Esophagus muscularis mucosa (tissue), 4 donors: Measurements from ENCODE around the gene LRRC34. TPM values are rescaled to one million over a fixed set of nuclear protein-coding genes. Genes with fewer than 3 reads are reported as not detected.
A peak's percentile ranks its signal among the peaks of the same experiment; 100 is the strongest.

Experiments used
- DNase-seq: peaks from one replicate; pipeline ENCODE4 v3.0.0-alpha.2; 2017; ENCODE audit errors: extremely low spot score
- H3K27ac ChIP-seq, 4 donors: fragments of 200-600 bp; sonication (generic); replicated peaks in 1 of 4; 1 replicate in 3 of 4; 2 replicates in 1 of 4; pipeline ENCODE4 v1.5.1; 2016 to 2019; ENCODE audit warnings: mild to moderate bottlenecking in 1 of 4
- H3K27me3 ChIP-seq, 4 donors: fragments of 200-600 bp; sonication (generic); one replicate each; pipeline versions ENCODE4 v1.5.1 to v1.6.0; 2016 to 2019
- H3K36me3 ChIP-seq, 4 donors: fragments of 200-600 bp; sonication (generic); one replicate each; pipeline ENCODE4 v1.5.1; 2016 to 2019
- H3K4me1 ChIP-seq, 4 donors: fragments of 200-600 bp; sonication (generic); one replicate each; pipeline ENCODE4 v1.5.1; 2016 to 2019
- H3K4me3 ChIP-seq, 4 donors: fragments of 200-600 bp; sonication (generic); 1 replicate in 2 of 4; 2 replicates in 2 of 4; pipeline ENCODE4 v1.5.1; 2016 to 2019; ENCODE audit warnings: mild to moderate bottlenecking in 4 of 4, moderate library complexity in 1 of 4
- H3K9me3 ChIP-seq, 4 donors: fragments of 200-600 bp; sonication (generic); 1 replicate in 3 of 4; 2 replicates in 1 of 4; pipeline ENCODE4 v1.5.1; 2016 to 2019
- EP300 ChIP-seq: sonication (generic); formaldehyde crosslinking; IDR thresholded peaks from one replicate; pipeline ENCODE4 v1.6.1; 2017; ENCODE audit warnings: antibody characterized with exemption
- POLR2A ChIP-seq: fragments of 450-650 bp; IDR thresholded peaks from one replicate; pipeline ENCODE4 v1.6.1; 2017; ENCODE audit warnings: antibody characterized with exemption, moderate library complexity, mild to moderate bottlenecking, low read depth
- POLR2AphosphoS5 ChIP-seq, 2 donors: sonication (generic); formaldehyde crosslinking; IDR thresholded peaks; one replicate each; pipeline ENCODE4 v1.6.1; 2017; ENCODE audit warnings: antibody characterized with exemption in 2 of 2
- WGBS: methylation state at CpG from one replicate; pipeline ENCODE4 v1.1.5; 2018; 5-methylcytosine and 5-hydroxymethylcytosine counted together
- intact Hi-C: fragments of 100-400 bp; cut with DNase I; formaldehyde crosslinking; loops from one replicate; pipeline ENCODE4 v1.15.1; 2023
- total RNA-seq, 4 donors: library from RNA; depleted of rRNA; stranded (reverse); fragments of >200 nt; gene quantifications; one replicate each; pipeline versions ENCODE4 v1.1.0 to v1.2.1, GENCODE V29; 2016
- TF ChIP-seq, protein P1 (sequence below), 3 experiments: fragments of 200-600 bp in 2 of 3; fragments of 450-650 bp in 1 of 3; sonication (generic) in 2 of 3; IDR thresholded peaks; one replicate each; pipeline ENCODE4 v1.5.1; 2017 to 2019; ENCODE audit warnings: antibody characterized with exemption in 3 of 3, mild to moderate bottlenecking in 2 of 3, moderate library complexity in 1 of 3

LRRC34 gene
- total RNA-seq, 4 donors from 2014 or later, result 2.0 to 2.9 (median 2.2) TPM

DNA sequence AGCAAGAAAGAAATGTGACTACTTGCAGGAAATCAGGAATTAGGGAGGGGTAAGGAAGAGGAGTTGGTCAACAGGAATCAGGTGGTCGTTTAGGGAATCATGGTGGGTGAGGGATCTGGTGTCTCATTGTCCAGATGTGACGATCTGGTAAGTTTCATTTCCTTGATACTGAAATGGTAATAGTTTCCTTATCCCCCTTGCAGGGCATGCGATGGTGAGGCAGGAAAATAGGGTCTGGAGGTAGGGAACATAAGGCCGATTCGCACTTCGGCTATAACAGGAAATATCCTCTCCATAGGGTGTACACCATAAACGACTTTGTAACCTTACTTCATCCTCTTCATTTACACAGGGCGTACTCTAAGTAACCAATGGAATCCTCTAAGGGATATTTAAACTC, 574 bp upstream of the LRRC34 start:
- no peak for TF ChIP-seq EP300
- TF ChIP-seq, protein P1, sequence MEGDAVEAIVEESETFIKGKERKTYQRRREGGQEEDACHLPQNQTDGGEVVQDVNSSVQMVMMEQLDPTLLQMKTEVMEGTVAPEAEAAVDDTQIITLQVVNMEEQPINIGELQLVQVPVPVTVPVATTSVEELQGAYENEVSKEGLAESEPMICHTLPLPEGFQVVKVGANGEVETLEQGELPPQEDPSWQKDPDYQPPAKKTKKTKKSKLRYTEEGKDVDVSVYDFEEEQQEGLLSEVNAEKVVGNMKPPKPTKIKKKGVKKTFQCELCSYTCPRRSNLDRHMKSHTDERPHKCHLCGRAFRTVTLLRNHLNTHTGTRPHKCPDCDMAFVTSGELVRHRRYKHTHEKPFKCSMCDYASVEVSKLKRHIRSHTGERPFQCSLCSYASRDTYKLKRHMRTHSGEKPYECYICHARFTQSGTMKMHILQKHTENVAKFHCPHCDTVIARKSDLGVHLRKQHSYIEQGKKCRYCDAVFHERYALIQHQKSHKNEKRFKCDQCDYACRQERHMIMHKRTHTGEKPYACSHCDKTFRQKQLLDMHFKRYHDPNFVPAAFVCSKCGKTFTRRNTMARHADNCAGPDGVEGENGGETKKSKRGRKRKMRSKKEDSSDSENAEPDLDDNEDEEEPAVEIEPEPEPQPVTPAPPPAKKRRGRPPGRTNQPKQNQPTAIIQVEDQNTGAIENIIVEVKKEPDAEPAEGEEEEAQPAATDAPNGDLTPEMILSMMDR (IDR thresholded peaks at IDR 0.05), result no peak
- TF ChIP-seq POLR2AphosphoS5 (IDR thresholded peaks at IDR 0.05), result no peak
- no peak for TF ChIP-seq POLR2A
- no peak for DNase-seq
- intact Hi-C loops, result no loop called here
- 66% methylated on average over 8 of the region's 8 CpGs for WGBS
- Histone ChIP-seq H3K9me3 (no peaks in the 10 kb centered on the region), H3K36me3 (no peaks in the 10 kb centered on the region), H3K4me1 (peaks cover 15 to 38% (median 35%) of the 10 kb centered on the region in 4 donors), H3K27me3 (no peaks in the 10 kb centered on the region), H3K4me3 (peak overlapping the region; percentile 70 to 83 (median 76)), H3K27ac (peak overlapping the region in 2 of 4 donors; percentile 75 to 84)

DNA sequence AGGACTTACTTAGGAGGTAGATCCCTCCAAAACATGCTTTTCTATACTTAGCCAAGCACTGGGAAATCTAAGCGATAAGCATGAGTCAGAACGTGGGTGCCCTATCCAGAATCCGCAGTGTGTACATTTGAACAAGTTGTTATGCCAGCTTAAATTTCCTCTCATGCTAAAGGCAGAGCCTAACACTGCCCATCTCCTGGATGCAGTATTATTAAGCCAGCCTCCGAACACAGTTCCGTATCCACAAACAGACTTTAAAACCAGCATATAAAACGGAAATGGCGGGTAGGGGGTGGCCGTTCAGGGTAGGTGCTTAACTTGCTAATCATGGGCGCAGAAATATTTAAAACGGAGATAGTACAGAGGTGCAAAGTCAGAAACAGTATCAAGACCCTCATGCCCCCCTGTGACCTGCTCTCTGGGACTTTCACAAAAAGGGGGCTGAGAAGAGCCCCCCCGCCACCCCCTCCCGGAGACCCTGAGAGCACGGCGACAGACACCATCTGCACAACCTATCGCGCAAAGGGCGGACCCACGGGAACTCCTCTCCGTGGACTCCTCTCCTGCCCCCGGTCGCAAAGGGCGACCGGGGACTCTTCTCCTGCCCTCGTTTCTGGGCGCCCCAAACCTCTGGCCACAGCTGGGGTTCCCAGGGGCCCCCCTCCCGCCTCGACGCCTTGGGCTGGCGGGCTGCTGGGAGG, 923 bp downstream of the LRRC34 start:
- peaks cover 15 to 38% (median 35%) of the 10 kb centered on the region in 4 donors for H3K4me1 ChIP-seq
- no peaks in the 10 kb centered on the region for H3K9me3 ChIP-seq
- intact Hi-C loops, result no loop called here
- no peaks in the 10 kb centered on the region for H3K36me3 ChIP-seq
- H3K27ac ChIP-seq, result peak overlapping the region; percentile 75 to 84 (median 81)
- DNase-seq, result no peak
- H3K27me3 ChIP-seq, result no peaks in the 10 kb centered on the region
- 7% methylated on average over 21 of the region's 29 CpGs for WGBS
- TF ChIP-seq POLR2A, result no peak
- TF ChIP-seq POLR2AphosphoS5 (IDR thresholded peaks at IDR 0.05), result no peak
- TF ChIP-seq, protein P1 (IDR thresholded peaks at IDR 0.05), result no peak
- no peak for TF ChIP-seq EP300
- peak overlapping the region; percentile 70 to 83 (median 76) for H3K4me3 ChIP-seq

DNA sequence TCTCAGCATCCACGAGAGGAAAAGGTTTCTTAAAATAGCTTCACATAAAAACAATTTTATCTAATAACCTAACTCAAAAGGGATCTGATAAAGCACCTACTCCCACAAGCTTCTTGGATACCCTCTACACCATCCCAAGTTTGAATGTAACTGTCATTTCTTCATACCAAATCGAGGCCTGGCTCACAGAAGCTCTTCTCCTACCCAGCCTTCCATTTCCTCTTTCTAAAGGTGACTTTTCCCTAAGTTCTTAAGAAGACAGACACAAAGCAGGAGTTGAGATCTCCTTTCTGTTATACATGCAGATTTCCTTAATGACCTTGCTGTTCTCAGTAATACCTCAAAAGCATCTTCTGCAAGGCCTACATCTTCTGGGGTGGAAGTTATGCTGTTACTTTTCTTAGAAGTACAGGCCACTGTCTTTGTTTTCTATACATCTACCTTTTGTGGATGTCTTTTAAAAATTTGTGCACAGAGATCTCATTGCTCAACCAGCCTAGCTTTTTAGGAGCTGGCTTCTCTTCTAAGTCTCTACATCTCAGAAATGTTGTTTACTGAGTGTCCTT, 3.4 kb downstream of the LRRC34 start:
- TF ChIP-seq, protein P1 (IDR thresholded peaks at IDR 0.05), result no peak
- no peak for TF ChIP-seq POLR2AphosphoS5 (IDR thresholded peaks at IDR 0.05)
- TF ChIP-seq POLR2A, result no peak
- no peak for TF ChIP-seq EP300
- H3K4me1 ChIP-seq, result peaks cover 15 to 38% (median 35%) of the 10 kb centered on the region in 4 donors
- H3K9me3 ChIP-seq, result no peaks in the 10 kb centered on the region
- intact Hi-C loops, result no loop called here
- no peak overlapping the region for H3K4me3 ChIP-seq
- WGBS, result 43% methylated on average over 2 of the region's 2 CpGs
- DNase-seq, result no peak
- no peaks in the 10 kb centered on the region for H3K27me3 ChIP-seq
- no peak overlapping the region for H3K27ac ChIP-seq
- peaks cover 0 to 5% (median 0%) of the 10 kb centered on the region in 4 donors for H3K36me3 ChIP-seq

DNA sequence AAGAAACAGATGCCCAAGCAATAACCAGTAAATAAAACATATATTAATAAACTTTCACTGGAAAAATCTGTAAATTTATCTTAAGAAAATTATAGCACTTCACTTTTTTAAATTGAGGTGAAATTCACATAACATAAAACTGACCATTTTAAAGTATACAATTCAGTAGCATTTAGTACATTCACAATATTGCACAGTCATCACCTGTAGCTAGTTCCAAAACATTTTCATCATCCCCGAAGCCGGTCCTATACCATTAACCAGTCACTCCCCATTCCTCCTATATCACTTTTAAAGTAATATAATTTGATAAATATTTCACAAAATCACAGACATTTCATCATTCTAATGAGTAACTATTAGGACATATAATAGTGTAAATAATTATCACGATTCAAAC, 8.0 kb downstream of the LRRC34 start:
- Histone ChIP-seq H3K27me3 (no peaks in the 10 kb centered on the region), H3K36me3 (peaks cover 0 to 35% (median 2%) of the 10 kb centered on the region in 4 donors), H3K9me3 (no peaks in the 10 kb centered on the region), H3K27ac (no peak overlapping the region), H3K4me1 (peaks cover 0 to 7% (median 0%) of the 10 kb centered on the region in 4 donors), H3K4me3 (no peak overlapping the region)
- WGBS, result 92% methylated on average over 3 of the region's 3 CpGs
- intact Hi-C loops, result no loop called here
- no peak for DNase-seq
- TF ChIP-seq POLR2A (no peak), EP300 (no peak), POLR2AphosphoS5 (IDR thresholded peaks at IDR 0.05) (no peak)
- TF ChIP-seq, protein P1 (IDR thresholded peaks at IDR 0.05), result no peak
